SK-N-MC (cell line): ENCODE results near the gene NDUFS7.

ENCODE experiments used
- EZH2 ChIP-seq: fragments of 200-600 bp; sonication (generic); IDR thresholded peaks from one replicate; pipeline ENCODE4 v1.6.1; 2017; ENCODE audit warnings: antibody characterized with exemption
- POLR2AphosphoS5 ChIP-seq: IDR thresholded peaks from 2 replicates; pipeline ENCODE4 v1.6.1; 2012; ENCODE audit warnings: mild to moderate bottlenecking, low read depth, low read length, borderline replicate concordance

GRCh38 chr19:1379961-1380489, 3.7 kb upstream of the NDUFS7 start:
- no peak for TF ChIP-seq EZH2
- no peak for TF ChIP-seq POLR2AphosphoS5
